IPS DF 6.9 (cell line): ENCODE data around the gene USP32.

Experiments
- DNase-seq: peaks from one replicate; pipeline ENCODE4 v3.0.0-alpha.2; 2013; ENCODE audit warnings: low read depth, low spot score
- H3K27ac ChIP-seq: one replicate; pipeline ENCODE4 v1.5.1; 2013; ENCODE audit warnings: low read length, control low read depth
- H3K27me3 ChIP-seq: 2 replicates; pipeline ENCODE4 v1.6.1; 2013; ENCODE audit warnings: mild to moderate bottlenecking, low read length; ENCODE audit not compliant: control insufficient read depth, insufficient read depth
- H3K36me3 ChIP-seq: 2 replicates; pipeline ENCODE4 v1.6.1; 2013; ENCODE audit warnings: low read length; ENCODE audit not compliant: control insufficient read depth, insufficient read depth
- H3K4me1 ChIP-seq: 2 replicates; pipeline ENCODE4 v1.6.1; 2013; ENCODE audit warnings: low read length; ENCODE audit not compliant: control insufficient read depth, insufficient read depth
- H3K4me3 ChIP-seq: 2 replicates; pipeline ENCODE4 v1.5.1; 2013; ENCODE audit warnings: mild to moderate bottlenecking, low read length
- H3K9me3 ChIP-seq: 2 replicates; pipeline ENCODE4 v1.6.1; 2013; ENCODE audit warnings: low read length, inconsistent platforms; ENCODE audit not compliant: control insufficient read depth, insufficient read depth
- WGBS: extraction: QIAGEN DNeasy Blood & Tissue Kit; methylation state at CpG from one replicate; pipeline ENCODE4 v1.1.7; 2013; ENCODE audit warnings: mixed read lengths, missing lambda C conversion rate; ENCODE audit not compliant: insufficient read length, insufficient coverage; 5-methylcytosine and 5-hydroxymethylcytosine counted together

The USP32 gene

GRCh38 chr17:60158751-60159478 lies 233.0 kb downstream of the USP32 start:
- WGBS, result no CpG with 5 or more reads among the region's 19 CpGs
- no peak for DNase-seq
- H3K36me3 ChIP-seq, result no peaks in the 10 kb centered on the region
- H3K27me3 ChIP-seq, result no peaks in the 10 kb centered on the region
- no peaks in the 10 kb centered on the region for H3K9me3 ChIP-seq
- H3K4me1 ChIP-seq, result peaks cover 24% of the 10 kb centered on the region
- H3K27ac ChIP-seq, result no peak overlapping the region
- no peak overlapping the region for H3K4me3 ChIP-seq

- Histone ChIP-seq H3K27ac (no peak overlapping the region), H3K4me1 (peaks cover 19% of the 10 kb centered on the region), H3K27me3 (no peaks in the 10 kb centered on the region), H3K36me3 (no peaks in the 10 kb centered on the region), H3K4me3 (no peak overlapping the region), H3K9me3 (no peaks in the 10 kb centered on the region)
- WGBS, result no CpG with 5 or more reads among the region's 18 CpGs
- DNase-seq, result no peak
These were observed 234.4 kb downstream of the USP32 start for GRCh38 chr17:60157487-60158040.

- no peak for DNase-seq
- H3K27ac ChIP-seq, result no peak overlapping the region
- H3K4me3 ChIP-seq, result no peak overlapping the region
- H3K9me3 ChIP-seq, result no peaks in the 10 kb centered on the region
- no CpG with 5 or more reads among the region's 8 CpGs for WGBS
- H3K4me1 ChIP-seq, result peaks cover 10% of the 10 kb centered on the region
- no peaks in the 10 kb centered on the region for H3K36me3 ChIP-seq
- H3K27me3 ChIP-seq, result no peaks in the 10 kb centered on the region
These were observed 235.2 kb downstream of the USP32 start for GRCh38 chr17:60156746-60157145.

- H3K9me3 ChIP-seq, result no peaks in the 10 kb centered on the region
- no peak overlapping the region for H3K4me3 ChIP-seq
- no CpG with 5 or more reads among the region's 9 CpGs for WGBS
- DNase-seq, result no peak
- no peaks in the 10 kb centered on the region for H3K36me3 ChIP-seq
- H3K27ac ChIP-seq, result no peak overlapping the region
- H3K27me3 ChIP-seq, result peaks cover 2% of the 10 kb centered on the region
- H3K4me1 ChIP-seq, result peaks cover 14% of the 10 kb centered on the region
These were observed 236.1 kb downstream of the USP32 start for GRCh38 chr17:60155815-60156214.

GRCh38 chr17:60155427-60155814 lies 236.5 kb downstream of the USP32 start:
- no peaks in the 10 kb centered on the region for H3K36me3 ChIP-seq
- peaks cover 4% of the 10 kb centered on the region for H3K27me3 ChIP-seq
- peaks cover 13% of the 10 kb centered on the region for H3K4me1 ChIP-seq
- H3K9me3 ChIP-seq, result no peaks in the 10 kb centered on the region
- no CpG with 5 or more reads among the region's 3 CpGs for WGBS
- H3K4me3 ChIP-seq, result no peak overlapping the region
- H3K27ac ChIP-seq, result no peak overlapping the region
- no peak for DNase-seq

- no peaks in the 10 kb centered on the region for H3K9me3 ChIP-seq
- H3K36me3 ChIP-seq, result no peaks in the 10 kb centered on the region
- no CpG with 5 or more reads among the region's 14 CpGs for WGBS
- no peak overlapping the region for H3K4me3 ChIP-seq
- H3K27ac ChIP-seq, result no peak overlapping the region
- H3K27me3 ChIP-seq, result peaks cover 4% of the 10 kb centered on the region
- no peak for DNase-seq
- H3K4me1 ChIP-seq, result peaks cover 13% of the 10 kb centered on the region
These were observed 237.1 kb downstream of the USP32 start for GRCh38 chr17:60154616-60155426.

- no peak overlapping the region for H3K27ac ChIP-seq
- no peaks in the 10 kb centered on the region for H3K36me3 ChIP-seq
- peaks cover 10% of the 10 kb centered on the region for H3K27me3 ChIP-seq
- peaks cover 11% of the 10 kb centered on the region for H3K4me1 ChIP-seq
- no peak overlapping the region for H3K4me3 ChIP-seq
- no peak for DNase-seq
- H3K9me3 ChIP-seq, result no peaks in the 10 kb centered on the region
- WGBS, result no CpG with 5 or more reads among the region's 12 CpGs
These were observed 238.1 kb downstream of the USP32 start for GRCh38 chr17:60153606-60154390.

- H3K27me3 ChIP-seq, result peaks cover 12% of the 10 kb centered on the region
- no peak overlapping the region for H3K27ac ChIP-seq
- no peak for DNase-seq
These were observed 240.6 kb downstream of the USP32 start for GRCh38 chr17:60151355-60151754.

GRCh38 chr17:60149691-60150582 lies 242.0 kb downstream of the USP32 start, which contains the start of gene CA4:
CA4 (plus strand) TSS chr17:60149973; CDS start chr17:60150035, 62 bp downstream.
- no peaks in the 10 kb centered on the region for H3K36me3 ChIP-seq
- H3K27me3 ChIP-seq, result peaks cover 12% of the 10 kb centered on the region
- no peak for DNase-seq
- H3K27ac ChIP-seq, result no peak within 1 kb of the TSS
- peaks cover 7% of the 10 kb centered on the region for H3K4me1 ChIP-seq
- WGBS, result no CpG with 5 or more reads among the region's 81 CpGs
- peak within 1 kb of the TSS; percentile 26; the same call in 1 of the 2 replicates for H3K4me3 ChIP-seq
- H3K9me3 ChIP-seq, result no peaks in the 10 kb centered on the region

More at GRCh38 chr17:60151355-60151754, 240.6 kb downstream of the USP32 start:
- Histone ChIP-seq H3K36me3 (no peaks in the 10 kb centered on the region), H3K4me3 (no peak overlapping the region), H3K9me3 (no peaks in the 10 kb centered on the region), H3K4me1 (peaks cover 7% of the 10 kb centered on the region)
- whole genome bisulfite sequencing, result no CpG with 5 or more reads among the region's 5 CpGs
